GM12878 (cell line): ENCODE data around the gene CFLAR. TPM values are rescaled to one million over a fixed set of nuclear protein-coding genes. Genes with fewer than 3 reads are reported as not detected.

ENCODE experiments used
- ATAC-seq: fragments of 200-7000 bp; cut with Tn5 transposase; 3 replicates; pipeline ENCODE4 v1.9.1; 2020; ENCODE audit warnings: mild to moderate bottlenecking, moderate library complexity
- BruUV-seq: library from RNA; stranded (reverse); fragments of 400-500 nt; replicated peaks from 2 replicates; lab custom pipeline; 2021; lab: Mats Ljungman, UMichigan
- CTCF ChIA-PET: fragments of 300-600 bp; sonication (Branson Sonifier 250); formaldehyde crosslinking; extraction: SDS; loops from one replicate; lab custom pipeline; 2021; ENCODE audit warnings: inconsistent platforms; lab: Yijun Ruan, JAX
- POLR2A ChIA-PET: fragments of 350-600 bp; formaldehyde crosslinking; extraction: SDS; loops from one replicate; lab custom pipeline; 2021; ENCODE audit warnings: inconsistent platforms; lab: Charles Lee
- RAD21 ChIA-PET: fragments of 300-600 bp; sonication (Branson Sonifier 250); formaldehyde crosslinking; loops from one replicate; lab custom pipeline; 2023; ENCODE audit warnings: antibody characterized with exemption; ENCODE audit not compliant: unreplicated experiment; lab: Charles Lee
- SMC1A ChIA-PET: fragments of 300-600 bp; sonication (Branson Sonifier 250); formaldehyde crosslinking; loops from one replicate; lab custom pipeline; 2023; ENCODE audit not compliant: unreplicated experiment, uncharacterized antibody; lab: Charles Lee
- DNase-seq: peaks from one replicate; pipeline ENCODE4 v3.0.0-alpha.2; 2011; ENCODE audit warnings: low read depth, low spot score
- FAIRE-seq: peaks from 3 replicates; lab custom pipeline; 2011; peaks lifted over from hg19 to GRCh38; lab: Jason Lieb, UNC
- H2AFZ ChIP-seq: 2 replicates; pipeline ENCODE4 v1.6.0; 2011; ENCODE audit warnings: low read depth, low read length, control low read depth; ENCODE audit not compliant: control insufficient read depth
- H3K27ac ChIP-seq: 2 replicates; pipeline ENCODE4 v1.5.1; 2011; ENCODE audit warnings: control low read depth; ENCODE audit not compliant: control insufficient read depth, insufficient read depth
- H3K27me3 ChIP-seq, 2 experiments: replicated peaks in 1 of 2; 2 replicates each; pipeline versions ENCODE4 v1.6.0 to v1.6.1; 2011; ENCODE audit warnings: low read length in 1 of 2; ENCODE audit not compliant: control insufficient read depth in 2 of 2, insufficient read depth in 2 of 2
- H3K36me3 ChIP-seq, 2 experiments: 2 replicates each; pipeline ENCODE4 v1.5.1; 2011; ENCODE audit warnings: low read length in 1 of 2; ENCODE audit not compliant: control insufficient read depth in 2 of 2, insufficient read depth in 2 of 2
- H3K4me1 ChIP-seq: 2 replicates; pipeline ENCODE4 v1.6.1; 2011; ENCODE audit warnings: mild to moderate bottlenecking, low read length, moderate library complexity, mixed read lengths; ENCODE audit not compliant: control insufficient read depth, insufficient read depth
- H3K4me2 ChIP-seq: 2 replicates; pipeline ENCODE4 v1.6.0; 2011; ENCODE audit warnings: control low read depth; ENCODE audit not compliant: control insufficient read depth, insufficient read depth
- H3K4me3 ChIP-seq: fragments of 200-600 bp; sonication (generic); 2 replicates; pipeline ENCODE4 v1.5.1; 2016
- H3K79me2 ChIP-seq: 2 replicates; pipeline ENCODE4 v1.6.0; 2011; ENCODE audit warnings: low read length; ENCODE audit not compliant: control insufficient read depth, insufficient read depth
- H3K9ac ChIP-seq: 2 replicates; pipeline ENCODE4 v1.8.0; 2011; ENCODE audit warnings: low read length, control low read depth, mixed read lengths; ENCODE audit not compliant: control insufficient read depth, insufficient read depth
- H3K9me3 ChIP-seq: replicated peaks from 3 replicates; pipeline ENCODE4 v1.5.1; 2011; ENCODE audit warnings: mild to moderate bottlenecking, low read length; ENCODE audit not compliant: control insufficient read depth, insufficient read depth
- H4K20me1 ChIP-seq: 2 replicates; pipeline ENCODE4 v1.6.0; 2011; ENCODE audit not compliant: control insufficient read depth, insufficient read depth
- BCL3 ChIP-seq: IDR thresholded peaks from 2 replicates; pipeline ENCODE4 v1.6.1; 2011; ENCODE audit warnings: borderline replicate concordance, low read depth, mild to moderate bottlenecking, moderate library complexity, low read length; ENCODE audit not compliant: insufficient read depth, poor library complexity, severe bottlenecking
- FOXM1 ChIP-seq: IDR thresholded peaks from 2 replicates; pipeline ENCODE4 v1.6.1; 2012; ENCODE audit warnings: low read depth, mild to moderate bottlenecking, inconsistent platforms, low read length, moderate library complexity
- PAX8 ChIP-seq: fragments of 450-650 bp; IDR thresholded peaks from 2 replicates; pipeline ENCODE4 v1.6.1; 2017; ENCODE audit warnings: mild to moderate bottlenecking, moderate library complexity
- RELA ChIP-seq: fragments of 450-650 bp; IDR thresholded peaks from 2 replicates; pipeline ENCODE4 v1.8.0; 2014; ENCODE audit warnings: borderline replicate concordance; ENCODE audit not compliant: partially characterized antibody
- YBX1 ChIP-seq: fragments of 450-650 bp; IDR thresholded peaks from 2 replicates; pipeline ENCODE4 v1.6.1; 2016; ENCODE audit warnings: antibody characterized with exemption
- ZNF622 ChIP-seq: fragments of 450-650 bp; IDR thresholded peaks from 2 replicates; pipeline ENCODE4 v1.6.1; 2017; ENCODE audit warnings: mild to moderate bottlenecking, inconsistent platforms
- WGBS: methylation state at CpG from one replicate; pipeline ENCODE4 v1.1.6; 2016; ENCODE audit warnings: low lambda C conversion rate; ENCODE audit not compliant: insufficient replicate concordance, insufficient coverage; ENCODE audit errors: missing lambda C conversion rate; 5-methylcytosine and 5-hydroxymethylcytosine counted together
- in situ Hi-C: fragments of 300-500 bp; cut with MboI; formaldehyde crosslinking; loops from 9 replicates; pipeline ENCODE4 v1.14.3; 2018; ENCODE audit warnings: mixed read lengths
- intact Hi-C: fragments of 100-400 bp; cut with micrococcal nuclease; formaldehyde crosslinking; loops from one replicate; pipeline ENCODE4 v1.14.2; 2022; ENCODE audit not compliant: unreplicated experiment
- polyA plus RNA-seq, 11 experiments: library from polyadenylated mRNA; depleted of rRNA in 4 of 11; unstranded in 6 of 11; stranded (reverse) in 5 of 11; fragments of >200 nt; fragmentation: Nextera tagmentation in 4 of 11; fragmentation: Illumina TruSeq in 1 of 11; extraction: Ambion mirVana in 4 of 11; extraction: Trizol in 1 of 11; gene quantifications; 1 replicate in 1 of 11; 2 replicates in 10 of 11; pipeline versions ENCODE4 v1.2.1 to v1.2.3, GENCODE V29; 2011 to 2016; ENCODE audit warnings: inconsistent platforms in 2 of 11, missing spikeins in 2 of 11, low read depth in 1 of 11
- total RNA-seq, 4 experiments: library from RNA; depleted of rRNA in 3 of 4; stranded (reverse); fragments of >200 nt in 3 of 4; fragmentation: Illumina TruSeq in 1 of 4; extraction: Trizol in 1 of 4; gene quantifications; 2 replicates each; pipeline versions ENCODE4 v1.2.1 to v1.2.3, GENCODE V29; 2013 to 2021
- TF ChIP-seq, protein P1 (sequence below): fragments of 450-650 bp; formaldehyde crosslinking; IDR thresholded peaks from 2 replicates; pipeline ENCODE4 v1.4.0; 2022; ENCODE audit warnings: mild to moderate bottlenecking, moderate library complexity
- TF ChIP-seq, protein P2 (sequence below): fragments of 450-650 bp; IDR thresholded peaks from 2 replicates; pipeline ENCODE4 v1.6.1; 2017; ENCODE audit warnings: mild to moderate bottlenecking, low read depth, inconsistent platforms; ENCODE audit not compliant: poor library complexity, severe bottlenecking

Gene CFLAR
- total and polyA plus RNA-seq, 10 of the 15 experiments (the other 5 are each of a cell fraction or from before 2014, with no cell fraction given), result 80.6 to 181 (median 101) TPM

- TF ChIP-seq, protein P1, sequence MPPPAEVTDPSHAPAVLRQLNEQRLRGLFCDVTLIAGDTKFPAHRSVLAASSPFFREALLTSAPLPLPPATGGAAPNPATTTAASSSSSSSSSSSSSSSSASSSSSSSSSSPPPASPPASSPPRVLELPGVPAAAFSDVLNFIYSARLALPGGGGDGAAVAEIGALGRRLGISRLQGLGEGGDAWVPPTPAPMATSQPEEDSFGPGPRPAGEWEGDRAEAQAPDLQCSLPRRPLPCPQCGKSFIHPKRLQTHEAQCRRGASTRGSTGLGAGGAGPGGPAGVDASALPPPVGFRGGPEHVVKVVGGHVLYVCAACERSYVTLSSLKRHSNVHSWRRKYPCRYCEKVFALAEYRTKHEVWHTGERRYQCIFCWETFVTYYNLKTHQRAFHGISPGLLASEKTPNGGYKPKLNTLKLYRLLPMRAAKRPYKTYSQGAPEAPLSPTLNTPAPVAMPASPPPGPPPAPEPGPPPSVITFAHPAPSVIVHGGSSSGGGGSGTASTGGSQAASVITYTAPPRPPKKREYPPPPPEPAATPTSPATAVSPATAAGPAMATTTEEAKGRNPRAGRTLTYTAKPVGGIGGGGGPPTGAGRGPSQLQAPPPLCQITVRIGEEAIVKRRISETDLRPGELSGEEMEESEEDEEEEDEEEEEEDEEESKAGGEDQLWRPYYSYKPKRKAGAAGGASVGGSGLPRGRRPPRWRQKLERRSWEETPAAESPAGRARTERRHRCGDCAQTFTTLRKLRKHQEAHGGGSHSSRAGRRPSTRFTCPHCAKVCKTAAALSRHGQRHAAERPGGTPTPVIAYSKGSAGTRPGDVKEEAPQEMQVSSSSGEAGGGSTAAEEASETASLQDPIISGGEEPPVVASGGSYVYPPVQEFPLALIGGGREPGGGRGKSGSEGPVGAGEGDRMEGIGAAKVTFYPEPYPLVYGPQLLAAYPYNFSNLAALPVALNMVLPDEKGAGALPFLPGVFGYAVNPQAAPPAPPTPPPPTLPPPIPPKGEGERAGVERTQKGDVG (CRISPR knock-in tag), result no peak
- TF ChIP-seq YBX1 (no peak), BCL3 (no peak), FOXM1 (no peak), RELA (no peak), PAX8 (no peak), ZNF622 (no peak)
- TF ChIP-seq, protein P2, sequence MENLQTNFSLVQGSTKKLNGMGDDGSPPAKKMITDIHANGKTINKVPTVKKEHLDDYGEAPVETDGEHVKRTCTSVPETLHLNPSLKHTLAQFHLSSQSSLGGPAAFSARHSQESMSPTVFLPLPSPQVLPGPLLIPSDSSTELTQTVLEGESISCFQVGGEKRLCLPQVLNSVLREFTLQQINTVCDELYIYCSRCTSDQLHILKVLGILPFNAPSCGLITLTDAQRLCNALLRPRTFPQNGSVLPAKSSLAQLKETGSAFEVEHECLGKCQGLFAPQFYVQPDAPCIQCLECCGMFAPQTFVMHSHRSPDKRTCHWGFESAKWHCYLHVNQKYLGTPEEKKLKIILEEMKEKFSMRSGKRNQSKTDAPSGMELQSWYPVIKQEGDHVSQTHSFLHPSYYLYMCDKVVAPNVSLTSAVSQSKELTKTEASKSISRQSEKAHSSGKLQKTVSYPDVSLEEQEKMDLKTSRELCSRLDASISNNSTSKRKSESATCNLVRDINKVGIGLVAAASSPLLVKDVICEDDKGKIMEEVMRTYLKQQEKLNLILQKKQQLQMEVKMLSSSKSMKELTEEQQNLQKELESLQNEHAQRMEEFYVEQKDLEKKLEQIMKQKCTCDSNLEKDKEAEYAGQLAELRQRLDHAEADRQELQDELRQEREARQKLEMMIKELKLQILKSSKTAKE, result no peak
- no peak for ATAC-seq
- Histone ChIP-seq H3K4me3 (no peak overlapping the region), H3K9ac (no peak overlapping the region), H4K20me1 (peaks cover 3% of the 10 kb centered on the region; the same call in 1 of the 2 replicates), H3K36me3 (no peaks in the 10 kb centered on the region; a peak in 3 of 4 replicates), H3K4me1 (peaks cover 3% of the 10 kb centered on the region; the same call in 1 of the 2 replicates), H3K27ac (no peak overlapping the region), H3K4me2 (no peak overlapping the region), H3K79me2 (no peaks in the 10 kb centered on the region), H3K9me3 (no peaks in the 10 kb centered on the region; the same call in 2 of the 3 replicates), H2AFZ (no peak overlapping the region), H3K27me3 (no peaks in the 10 kb centered on the region; a peak in 2 of 4 replicates)
- DNase-seq, result no peak
- SMC1A ChIA-PET, result no interaction called here
- RAD21 ChIA-PET, result no interaction called here
- intact Hi-C loops (no loop called here), in situ Hi-C loops (no loop called here)
- CTCF ChIA-PET, result interaction anchor here (1.5 kb wide), 1 partner anchor 17 kb away, joined by 6 read pairs; the partner anchor contains the start of gene CASP10
- POLR2A ChIA-PET, result interaction anchor here (1.5 kb wide), 1 partner anchor 233 kb away, joined by 4 read pairs; no protein-coding TSS in a partner anchor
- 87% methylated on average over 5 of the region's 5 CpGs for WGBS
- no peak for FAIRE-seq
- no TSS peak for BruUV-seq
Measured at GRCh38 chr2:201199847-201200246, 83.9 kb downstream of the CFLAR start.
